Activated CD4-positive, alpha-beta T cell treated with anti-CD3 and anti-CD28 coated beads, Interleukin-2, Interleukin-6, amounts not matched to agents 100 ng/mL and 50 ng/mL, durations not matched to agents 16 hours and 8 hours (primary cell): ENCODE measurements around the gene STT3A.

Experiments used
- DNase-seq: peaks from one replicate; pipeline ENCODE4 v3.0.0-alpha.2; 2020

STT3A gene

GRCh38 chr11:125591649-125592304 lies 875 bp upstream of the STT3A start:
- DNase-seq = peak; percentile 45

DNA sequence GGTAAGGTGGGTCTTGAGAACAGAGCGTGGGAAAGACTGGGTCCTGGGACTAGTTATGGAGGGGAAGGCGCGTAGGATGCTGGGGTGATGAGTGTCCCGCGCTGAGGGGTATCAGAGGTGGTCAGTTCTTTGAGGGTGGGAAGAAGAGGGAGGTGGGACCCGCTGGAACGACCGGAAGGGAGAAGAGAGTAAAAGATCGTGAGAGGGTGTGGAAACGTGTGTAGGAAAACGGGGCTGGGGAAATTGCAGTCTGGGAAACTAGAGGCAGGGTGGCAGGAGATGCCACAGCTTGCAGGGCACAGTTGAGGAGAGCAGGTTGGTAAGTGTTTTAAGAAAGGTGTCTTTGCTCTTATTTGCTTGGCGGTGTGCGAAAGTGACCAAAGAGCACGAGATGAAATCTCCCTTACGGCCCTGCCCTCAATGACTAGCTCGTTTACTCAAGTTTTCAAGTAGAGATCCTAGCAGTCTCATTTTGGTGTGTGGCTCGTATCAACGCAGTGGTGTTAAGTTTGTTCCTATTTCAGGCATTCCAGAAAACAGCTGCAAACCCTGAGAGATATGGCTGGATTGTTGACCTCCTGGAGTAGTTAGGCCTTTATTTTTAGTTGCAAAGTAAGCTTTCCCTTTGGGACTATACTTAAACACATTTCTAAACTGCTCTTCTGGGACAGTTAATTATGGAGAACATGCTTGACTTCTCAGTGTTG lies 615 bp downstream of the STT3A start:
- DNase-seq = no peak

DNA sequence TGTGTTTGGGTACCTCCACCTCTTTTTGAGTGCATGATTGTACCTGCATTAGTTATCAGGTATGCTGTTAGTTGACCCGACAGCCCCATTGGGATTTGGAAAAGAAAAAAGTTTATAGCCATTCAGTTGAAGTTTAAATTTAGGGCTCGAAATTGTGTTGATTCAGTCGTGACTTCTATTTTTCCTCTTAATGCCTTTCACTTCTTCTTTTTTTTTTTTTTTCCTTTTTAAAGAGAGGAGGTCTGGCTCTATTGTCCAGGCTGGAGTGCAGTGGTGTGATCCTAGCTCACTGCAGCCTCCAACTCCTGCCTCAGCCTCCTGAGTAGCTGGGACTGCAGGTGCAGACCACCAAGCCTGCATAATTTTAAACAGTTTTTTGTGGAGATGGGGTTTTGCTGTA lies 2.3 kb downstream of the STT3A start:
- DNase-seq = no peak

DNA sequence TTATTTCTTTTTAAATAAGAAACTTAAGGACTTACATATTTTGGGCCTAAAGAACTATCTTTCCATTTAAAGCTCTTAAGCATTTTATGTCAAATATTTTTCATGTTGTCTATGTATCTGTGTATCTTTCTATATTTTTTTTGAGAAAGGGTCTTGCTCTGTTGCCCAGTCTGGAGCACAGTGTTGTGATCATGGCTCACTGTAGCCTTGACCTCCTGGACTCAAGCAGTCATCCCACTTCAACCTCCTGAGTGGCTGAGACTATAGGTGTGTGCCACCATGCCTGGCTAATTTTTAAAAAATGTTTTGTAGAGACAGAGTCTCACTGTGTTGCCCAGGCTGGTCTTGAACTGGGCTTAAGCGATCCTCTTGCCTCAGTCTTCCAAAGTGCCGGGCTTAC lies 8.0 kb downstream of the STT3A start:
- no peak for DNase-seq

- no peak for DNase-seq
Measured at GRCh38 chr11:125603207-125603606, 10.6 kb downstream of the STT3A start.

DNA sequence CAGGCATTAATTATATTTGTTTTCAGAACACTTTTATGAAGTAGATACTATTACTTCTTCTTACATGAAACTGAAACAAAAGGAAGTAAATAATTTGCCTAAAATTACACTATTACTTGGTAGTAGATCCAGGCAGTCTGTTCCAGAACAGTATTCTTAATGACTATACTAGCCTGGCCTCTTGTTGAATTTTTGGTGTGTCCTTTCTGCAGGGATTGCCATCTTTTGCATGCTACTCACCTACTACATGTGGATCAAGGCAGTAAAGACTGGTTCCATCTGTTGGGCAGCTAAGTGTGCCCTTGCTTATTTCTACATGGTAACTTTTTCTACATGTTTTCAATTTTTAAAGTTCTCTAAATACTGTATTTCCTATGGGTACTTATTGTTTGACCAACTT lies 12.8 kb downstream of the STT3A start:
- no peak for DNase-seq

- DNase-seq = no peak
Measured at GRCh38 chr11:125609545-125609944, 16.9 kb downstream of the STT3A start.

GRCh38 chr11:125618383-125618782 lies 25.7 kb downstream of the STT3A start:
- no peak for DNase-seq

- DNase-seq = no peak
Measured at GRCh38 chr11:125621995-125622394, 29.3 kb downstream of the STT3A start.

- no peak for DNase-seq
Measured at GRCh38 chr11:125623064-125623463, 30.4 kb downstream of the STT3A start.

GRCh38 chr11:125624756-125625213 lies 32.1 kb downstream of the STT3A start, which contains the start of gene CHEK1:
TSS of gene CHEK1 (plus strand) at chr11:125625163. CDS start at chr11:125626769, 1,606 bp downstream.
- no peak for DNase-seq

DNA sequence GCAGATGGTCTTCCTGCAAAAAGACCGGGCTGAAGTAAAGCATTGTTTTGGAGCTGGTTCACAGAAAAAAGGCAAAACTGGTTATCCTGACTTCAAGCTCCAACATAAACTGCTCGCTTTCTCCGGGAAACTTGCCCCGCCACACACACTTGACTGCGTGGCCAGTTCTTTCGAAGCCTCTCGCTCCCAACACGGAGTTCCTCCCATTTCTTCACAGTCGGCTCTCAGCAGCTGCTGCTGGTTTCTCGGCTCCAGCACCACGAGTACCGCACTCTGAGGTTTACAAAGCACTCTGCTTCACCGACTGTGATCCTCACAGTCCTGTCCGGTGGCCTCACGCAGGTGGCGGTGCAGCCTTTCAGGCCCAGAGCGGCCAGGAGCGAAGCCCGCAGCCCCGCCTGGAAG lies 32.6 kb downstream of the STT3A start:
- DNase-seq = no peak

GRCh38 chr11:125625630-125626287 lies 33.1 kb downstream of the STT3A start:
- DNase-seq = peak; percentile 93

GRCh38 chr11:125626288-125626950 lies 33.8 kb downstream of the STT3A start:
- DNase-seq = peak; percentile 49

GRCh38 chr11:125627236-125627910 lies 34.7 kb downstream of the STT3A start:
- no peak for DNase-seq

DNA sequence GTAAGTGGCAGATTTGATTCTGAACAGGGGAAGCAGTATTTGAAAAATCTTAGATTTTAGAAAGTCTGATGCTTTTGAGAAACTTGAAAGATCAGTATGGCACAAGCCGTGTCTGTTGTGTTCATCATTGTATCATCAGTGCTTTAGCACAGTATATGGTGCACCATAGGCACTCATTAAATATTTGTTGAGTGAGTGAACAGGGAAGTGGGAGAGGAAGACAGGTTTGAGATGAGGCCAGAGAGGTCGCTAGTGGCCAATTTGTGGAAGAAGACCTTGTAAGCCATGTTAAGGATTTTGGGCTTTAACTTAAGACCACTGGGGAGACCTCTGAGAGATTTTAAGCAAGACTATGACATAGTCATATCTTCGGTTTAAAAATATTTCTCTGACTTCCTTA lies 45.2 kb downstream of the STT3A start:
- DNase-seq = no peak

DNA sequence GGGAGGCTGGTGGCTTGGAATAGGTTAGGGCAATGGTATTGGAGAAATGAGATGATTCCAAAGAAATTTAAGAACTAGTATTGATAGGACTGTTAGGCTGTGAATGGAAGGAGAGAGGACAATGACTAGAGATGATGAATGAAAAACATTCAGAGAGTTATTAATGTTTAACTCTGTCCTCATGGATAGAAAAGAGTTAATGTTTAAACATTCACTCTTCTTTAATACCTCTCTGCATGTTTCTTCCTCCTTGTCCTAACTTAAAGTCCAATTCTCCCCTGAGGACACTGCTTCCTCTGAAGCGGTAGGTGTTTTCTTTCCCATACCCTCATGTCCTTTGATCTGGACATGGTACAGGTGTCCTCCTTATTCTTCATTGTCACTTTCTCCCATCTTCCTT lies 45.7 kb downstream of the STT3A start:
- no peak for DNase-seq

- no peak for DNase-seq
Measured at GRCh38 chr11:125645871-125646270, 53.2 kb downstream of the STT3A start.

DNA sequence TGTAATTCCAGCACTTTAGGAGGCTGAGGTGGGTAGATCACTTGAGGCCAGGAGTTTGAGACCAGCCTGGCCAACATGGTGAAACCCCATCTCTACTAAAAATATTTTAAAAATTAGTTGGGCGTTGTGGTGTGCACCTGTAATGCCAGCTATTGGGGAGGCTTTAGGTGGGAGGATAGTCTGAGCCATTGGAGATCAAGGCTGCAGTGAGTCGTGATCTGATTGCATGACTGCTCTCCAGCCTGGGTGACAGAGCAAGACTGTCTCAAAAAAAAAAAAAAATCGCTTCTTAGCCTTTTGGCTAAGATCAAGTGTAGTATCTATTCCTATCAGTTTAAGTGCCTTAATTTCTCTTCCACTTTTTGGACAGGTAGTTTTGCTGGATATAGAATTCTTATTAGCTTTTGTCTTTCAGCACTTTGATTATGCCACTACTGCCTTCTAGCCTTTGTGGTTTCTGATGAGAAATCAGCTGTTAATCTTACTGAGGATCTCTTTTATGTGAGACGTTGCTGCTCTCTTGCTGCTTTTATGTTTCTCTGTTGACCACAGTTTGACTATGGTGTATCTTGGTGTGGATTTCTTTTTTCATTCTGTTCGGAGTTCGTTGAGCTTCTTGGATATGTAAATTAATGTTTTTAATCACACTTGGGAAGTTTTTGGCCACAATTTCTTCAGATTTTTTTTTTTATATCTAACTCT lies 57.0 kb downstream of the STT3A start:
- DNase-seq = peak; percentile 10

DNA sequence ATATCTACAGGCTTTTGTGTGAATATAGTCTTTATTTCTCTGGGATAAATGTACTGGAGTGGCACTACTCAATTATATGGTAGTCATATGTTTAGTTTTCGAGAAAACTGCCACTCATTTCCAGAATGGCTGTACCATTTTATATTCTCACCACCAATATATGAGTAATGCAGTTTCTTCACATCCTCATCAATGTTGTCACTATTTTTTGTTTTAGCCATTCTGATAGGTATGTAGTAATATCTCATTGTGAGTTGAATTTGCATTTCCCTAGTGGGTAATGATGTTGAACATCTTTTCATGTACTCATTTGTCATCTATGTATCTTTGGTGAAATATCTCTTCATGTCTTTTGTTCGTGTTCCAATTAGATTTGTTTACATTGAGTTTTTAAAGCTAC lies 70.0 kb downstream of the STT3A start:
- peak; percentile 34 for DNase-seq

DNA sequence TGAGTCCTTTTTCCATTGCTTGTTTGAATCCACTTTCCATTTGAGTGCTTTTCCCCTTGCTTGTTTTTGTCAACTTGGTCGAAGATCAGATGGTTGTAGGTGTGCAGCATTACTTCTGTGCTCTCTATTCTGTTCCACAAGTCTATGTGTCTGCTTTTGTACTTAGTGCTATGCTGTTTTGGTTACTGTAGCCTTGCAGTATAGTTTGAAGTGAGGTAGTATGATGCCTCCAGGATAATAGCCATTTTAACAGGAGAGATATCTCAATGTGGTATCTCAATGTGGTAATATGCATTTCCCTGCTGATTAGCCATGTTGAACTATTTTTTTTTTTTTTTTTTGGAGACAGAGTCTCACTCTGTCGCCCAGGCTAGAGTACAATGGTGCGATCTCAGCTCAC lies 71.3 kb downstream of the STT3A start:
- peak; percentile 16 for DNase-seq

- no peak for DNase-seq
Measured at GRCh38 chr11:125667151-125667550, 74.5 kb downstream of the STT3A start.
